Gastrocnemius medialis (tissue), 4 donors: ENCODE measurements around the gene PDE4D. TPM values are rescaled to one million over a fixed set of nuclear protein-coding genes. Genes with fewer than 3 reads are reported as not detected.

Experiments
- ATAC-seq, 2 donors: fragments of 150-250 bp; one replicate each; pipeline ENCODE4 v1.9.1; 2016
- DNase-seq, 2 donors: peaks; one replicate each; pipeline ENCODE4 v3.0.0-alpha.2; 2019
- H3K27ac ChIP-seq, 4 donors: fragments of 200-600 bp; sonication (generic); 1 replicate in 1 of 4; 2 replicates in 3 of 4; pipeline ENCODE4 v1.5.1; 2016 to 2018; ENCODE audit warnings: mild to moderate bottlenecking in 2 of 4, moderate library complexity in 1 of 4
- H3K27me3 ChIP-seq, 3 donors: fragments of 200-600 bp; sonication (generic) in 2 of 3; 1 replicate in 1 of 3; 2 replicates in 2 of 3; pipeline versions ENCODE4 v1.5.1 to v1.6.0; 2016 to 2019; ENCODE audit warnings: mild to moderate bottlenecking in 1 of 3, moderate library complexity in 1 of 3
- H3K36me3 ChIP-seq, 2 donors: fragments of 200-600 bp; sonication (generic) in 1 of 2; one replicate each; pipeline ENCODE4 v1.5.1; 2017 to 2018
- H3K4me1 ChIP-seq, 2 donors: fragments of 200-600 bp; sonication (generic) in 1 of 2; one replicate each; pipeline ENCODE4 v1.5.1; 2016 to 2017; ENCODE audit warnings: mild to moderate bottlenecking in 2 of 2
- H3K4me3 ChIP-seq, 4 donors: fragments of 200-600 bp; sonication (generic) in 3 of 4; 1 replicate in 1 of 4; 2 replicates in 3 of 4; pipeline ENCODE4 v1.5.1; 2016 to 2019; ENCODE audit warnings: mild to moderate bottlenecking in 2 of 4
- H3K9me3 ChIP-seq, 3 donors: fragments of 200-600 bp; sonication (generic) in 2 of 3; 1 replicate in 1 of 3; 2 replicates in 2 of 3; pipeline ENCODE4 v1.5.1; 2016 to 2019
- POLR2A ChIP-seq, 2 donors: fragments of 450-650 bp; IDR thresholded peaks; one replicate each; pipeline ENCODE4 v1.6.1; 2017; ENCODE audit warnings: antibody characterized with exemption in 2 of 2, mild to moderate bottlenecking in 2 of 2, moderate library complexity in 2 of 2
- in situ Hi-C, 4 donors: fragments of 200-750 bp; cut with MboI; loops; one replicate each; pipeline versions ENCODE4 v1.15.0 to v1.8.0; 2017; ENCODE audit warnings: low sequenced_read_pairs in 4 of 4
- intact Hi-C: fragments of 100-400 bp; cut with DNase I; formaldehyde crosslinking; loops from one replicate; pipeline ENCODE4 v1.15.1; 2023; ENCODE audit warnings: low total_unique reads
- total RNA-seq, 4 donors: library from RNA; depleted of rRNA; stranded (reverse); fragments of >200 nt; gene quantifications; one replicate each; pipeline versions ENCODE4 v1.1.0 to v1.2.3, GENCODE V29; 2016
- TF ChIP-seq, protein P1 (sequence below), 5 experiments: fragments of 450-650 bp in 3 of 5; fragments of 200-600 bp in 2 of 5; sonication (generic) in 2 of 5; IDR thresholded peaks in 4 of 5; conservative IDR thresholded peaks in 1 of 5; 1 replicate in 4 of 5; 2 replicates in 1 of 5; pipeline ENCODE4 v1.5.1; 2016 to 2019; ENCODE audit warnings: antibody characterized with exemption in 5 of 5, mild to moderate bottlenecking in 3 of 5, moderate library complexity in 3 of 5

Gene PDE4D
- total RNA-seq, 4 donors from 2014 or later = 133 to 223 (median 185) TPM

- no peak for DNase-seq
- intact Hi-C loops (no loop called here), in situ Hi-C loops (no loop called here)
- H3K27me3 ChIP-seq = no peaks in the 10 kb centered on the region
- peak in 1 of 2 donors; percentile 21 for ATAC-seq
- peaks cover 21 to 36% of the 10 kb centered on the region in 2 donors for H3K4me1 ChIP-seq
- no peak overlapping the region for H3K4me3 ChIP-seq
- H3K27ac ChIP-seq = no peak overlapping the region
- TF ChIP-seq POLR2A (IDR thresholded peaks at IDR 0.05) = no peak
- TF ChIP-seq, protein P1, sequence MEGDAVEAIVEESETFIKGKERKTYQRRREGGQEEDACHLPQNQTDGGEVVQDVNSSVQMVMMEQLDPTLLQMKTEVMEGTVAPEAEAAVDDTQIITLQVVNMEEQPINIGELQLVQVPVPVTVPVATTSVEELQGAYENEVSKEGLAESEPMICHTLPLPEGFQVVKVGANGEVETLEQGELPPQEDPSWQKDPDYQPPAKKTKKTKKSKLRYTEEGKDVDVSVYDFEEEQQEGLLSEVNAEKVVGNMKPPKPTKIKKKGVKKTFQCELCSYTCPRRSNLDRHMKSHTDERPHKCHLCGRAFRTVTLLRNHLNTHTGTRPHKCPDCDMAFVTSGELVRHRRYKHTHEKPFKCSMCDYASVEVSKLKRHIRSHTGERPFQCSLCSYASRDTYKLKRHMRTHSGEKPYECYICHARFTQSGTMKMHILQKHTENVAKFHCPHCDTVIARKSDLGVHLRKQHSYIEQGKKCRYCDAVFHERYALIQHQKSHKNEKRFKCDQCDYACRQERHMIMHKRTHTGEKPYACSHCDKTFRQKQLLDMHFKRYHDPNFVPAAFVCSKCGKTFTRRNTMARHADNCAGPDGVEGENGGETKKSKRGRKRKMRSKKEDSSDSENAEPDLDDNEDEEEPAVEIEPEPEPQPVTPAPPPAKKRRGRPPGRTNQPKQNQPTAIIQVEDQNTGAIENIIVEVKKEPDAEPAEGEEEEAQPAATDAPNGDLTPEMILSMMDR (IDR thresholded peaks at IDR 0.05 in 4 of 5, conservative IDR thresholded peaks at IDR 0.05 in 1 of 5) = no peak
- no peaks in the 10 kb centered on the region for H3K9me3 ChIP-seq
- no peaks in the 10 kb centered on the region for H3K36me3 ChIP-seq
These were observed 284.8 kb downstream of the PDE4D start for GRCh38 chr5:59608745-59609144.

- DNase-seq = no peak
- peak overlapping the region; percentile 16 to 26 (median 21) for H3K4me3 ChIP-seq
- no peak for ATAC-seq
- no peak overlapping the region for H3K27ac ChIP-seq
- in situ Hi-C loops (no loop called here), intact Hi-C loops (no loop called here)
- no peaks in the 10 kb centered on the region for H3K27me3 ChIP-seq
- H3K4me1 ChIP-seq = peaks cover 21 to 28% of the 10 kb centered on the region in 2 donors
- no peaks in the 10 kb centered on the region for H3K9me3 ChIP-seq
- TF ChIP-seq, protein P1 (IDR thresholded peaks at IDR 0.05 in 4 of 5, conservative IDR thresholded peaks at IDR 0.05 in 1 of 5) = no peak
- TF ChIP-seq POLR2A (IDR thresholded peaks at IDR 0.05) = no peak
- H3K36me3 ChIP-seq = no peaks in the 10 kb centered on the region
These were observed 286.3 kb downstream of the PDE4D start for GRCh38 chr5:59607138-59607765.

- Histone ChIP-seq H3K27ac (no peak overlapping the region), H3K4me1 (peaks cover 21 to 26% of the 10 kb centered on the region in 2 donors), H3K27me3 (no peaks in the 10 kb centered on the region), H3K4me3 (no peak overlapping the region), H3K9me3 (no peaks in the 10 kb centered on the region), H3K36me3 (no peaks in the 10 kb centered on the region)
- TF ChIP-seq, protein P1 (IDR thresholded peaks at IDR 0.05 in 4 of 5, conservative IDR thresholded peaks at IDR 0.05 in 1 of 5) = no peak
- no peak for TF ChIP-seq POLR2A (IDR thresholded peaks at IDR 0.05)
- DNase-seq (no peak), ATAC-seq (no peak)
- in situ Hi-C loops (no loop called here), intact Hi-C loops (no loop called here)
These were observed 287.6 kb downstream of the PDE4D start for GRCh38 chr5:59605915-59606314.

- Histone ChIP-seq H3K36me3 (no peaks in the 10 kb centered on the region), H3K27me3 (no peaks in the 10 kb centered on the region), H3K9me3 (no peaks in the 10 kb centered on the region), H3K4me3 (no peak overlapping the region), H3K4me1 (peaks cover 21 to 25% of the 10 kb centered on the region in 2 donors), H3K27ac (peak overlapping the region in 1 of 4 donors; percentile 19)
- TF ChIP-seq, protein P1 (IDR thresholded peaks at IDR 0.05 in 4 of 5, conservative IDR thresholded peaks at IDR 0.05 in 1 of 5) = no peak
- no peak for TF ChIP-seq POLR2A (IDR thresholded peaks at IDR 0.05)
- ATAC-seq (no peak), DNase-seq (no peak)
- in situ Hi-C loops (no loop called here), intact Hi-C loops (no loop called here)
These were observed 289.4 kb downstream of the PDE4D start for GRCh38 chr5:59604111-59604510.

GRCh38 chr5:59600998-59601397, 292.5 kb downstream of the PDE4D start:
- in situ Hi-C loops = no loop called here
- intact Hi-C loops = no loop called here
- Histone ChIP-seq H3K4me3 (no peak overlapping the region), H3K27me3 (no peaks in the 10 kb centered on the region), H3K4me1 (peaks cover 18 to 27% of the 10 kb centered on the region in 2 donors), H3K9me3 (no peaks in the 10 kb centered on the region), H3K36me3 (no peaks in the 10 kb centered on the region), H3K27ac (peak overlapping the region; percentile 20 to 51 (median 40))
- no peak for ATAC-seq
- no peak for DNase-seq
- TF ChIP-seq, protein P1 (IDR thresholded peaks at IDR 0.05 in 4 of 5, conservative IDR thresholded peaks at IDR 0.05 in 1 of 5) = no peak
- no peak for TF ChIP-seq POLR2A (IDR thresholded peaks at IDR 0.05)
